HG03439 (cell line): ENCODE results near the gene JADE2.

Experiments
- ATAC-seq: cut with Tn5 transposase; IDR thresholded peaks from one replicate; pipeline ENCODE4 v1.9.1; 2021; ENCODE audit warnings: mild to moderate bottlenecking, moderate library complexity; ENCODE audit not compliant: unreplicated experiment

Gene JADE2

GRCh38 chr5:134614450-134615085, 89.1 kb downstream of the JADE2 start:
- ATAC-seq = no peak

GRCh38 chr5:134620634-134621033, 95.2 kb downstream of the JADE2 start:
- no peak for ATAC-seq

GRCh38 chr5:134625559-134625958, 100.1 kb downstream of the JADE2 start:
- no peak for ATAC-seq

DNA sequence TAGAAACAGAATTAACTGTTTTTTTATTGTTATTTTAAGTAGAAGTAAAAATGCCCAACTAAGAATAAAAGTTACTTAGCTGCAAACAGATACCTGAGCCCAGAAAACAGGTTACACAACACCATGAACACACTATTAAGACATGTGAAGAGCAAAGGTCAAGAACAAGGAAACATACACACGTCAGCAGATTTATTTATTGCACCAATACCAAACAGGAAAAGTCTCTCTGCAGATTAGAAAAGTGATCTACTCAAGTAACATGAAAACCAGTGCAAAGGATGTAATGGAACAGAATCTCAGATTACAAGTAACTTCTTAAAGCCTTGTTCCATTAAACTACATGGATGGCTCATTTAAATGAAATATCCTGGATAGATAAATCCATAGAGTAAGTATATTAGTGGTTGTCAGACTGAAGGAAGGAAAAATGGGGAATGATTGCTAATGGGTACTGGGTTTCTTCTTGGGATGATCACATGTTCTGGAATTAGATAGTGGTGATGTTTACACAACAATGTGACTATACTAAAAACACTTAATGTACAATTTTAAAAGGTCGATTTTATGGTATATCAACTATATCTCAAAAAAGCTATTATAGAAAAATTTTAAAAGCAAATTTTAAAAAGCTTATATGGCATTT, 101.0 kb downstream of the JADE2 start:
- ATAC-seq = no peak
